ENCODE results near the gene VRK2. TPM values are rescaled to one million over a fixed set of nuclear protein-coding genes. Genes with fewer than 3 reads are reported as not detected.
"Not testable (repeated sequence)": the region's sequence is repeated elsewhere in the genome, so short reads cannot be mapped to it uniquely, and the experiment has no call there.

Gene VRK2
- total RNA-seq, 2 donors from 2014 or later, result 20.5 to 27.2 TPM

GRCh38 chr2:58155160-58155778 lies 108.7 kb downstream of the VRK2 start:
- Histone ChIP-seq H3K4me1 (no peaks in the 10 kb centered on the region), H3K4me3 (no peak overlapping the region), H3K27ac (no peak overlapping the region), H3K9ac (ENCODE audit: low read depth in 2 of 2, low read length in 2 of 2) (no peak overlapping the region), H3K36me3 (no peaks in the 10 kb centered on the region), H3K9me3 (no peaks in the 10 kb centered on the region), H3K27me3 (no peaks in the 10 kb centered on the region)
- no peak for DNase-seq
- no peak for TF ChIP-seq CTCF (IDR thresholded peaks at IDR 0.05)
- intact Hi-C loops (cut with DNase I), result no loop called here

GRCh38 chr2:58156780-58157179 lies 110.2 kb downstream of the VRK2 start:
- TF ChIP-seq CTCF (IDR thresholded peaks at IDR 0.05), result no peak
- Histone ChIP-seq H3K4me1 (no peaks in the 10 kb centered on the region), H3K27ac (no peak overlapping the region), H3K9me3 (no peaks in the 10 kb centered on the region), H3K9ac (ENCODE audit: low read depth in 2 of 2, low read length in 2 of 2) (no peak overlapping the region), H3K36me3 (no peaks in the 10 kb centered on the region), H3K27me3 (no peaks in the 10 kb centered on the region), H3K4me3 (no peak overlapping the region)
- intact Hi-C loops (cut with DNase I), result no loop called here
- DNase-seq, result no peak

- Histone ChIP-seq H3K9me3 (no peaks in the 10 kb centered on the region), H3K27me3 (no peaks in the 10 kb centered on the region), H3K27ac (no peak overlapping the region), H3K4me1 (no peaks in the 10 kb centered on the region), H3K36me3 (no peaks in the 10 kb centered on the region), H3K9ac (ENCODE audit: low read depth in 2 of 2, low read length in 2 of 2) (no peak overlapping the region), H3K4me3 (no peak overlapping the region)
- DNase-seq, result no peak
- no peak for TF ChIP-seq CTCF (IDR thresholded peaks at IDR 0.05)
- intact Hi-C loops (cut with DNase I), result no loop called here
Observed at GRCh38 chr2:58157754-58158153, 111.1 kb downstream of the VRK2 start.

DNA sequence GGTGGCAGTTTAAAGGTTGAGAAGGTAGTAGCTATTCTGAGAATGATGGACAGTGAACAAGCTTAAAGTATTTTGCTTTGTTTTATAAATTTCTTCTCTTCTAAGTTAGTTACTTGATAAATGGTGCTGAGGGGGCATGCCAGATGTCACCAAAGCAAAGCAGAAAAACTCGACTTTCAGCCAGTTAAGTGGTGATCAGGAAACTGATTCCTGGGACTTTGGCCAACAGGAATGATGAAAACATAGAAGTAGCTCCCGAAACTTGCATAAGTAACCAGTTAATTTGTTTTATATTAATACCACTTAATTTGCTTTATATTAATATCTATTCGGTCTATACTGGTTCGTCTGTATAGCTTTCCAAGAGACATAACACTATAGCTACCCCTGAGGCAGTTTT lies 111.9 kb downstream of the VRK2 start:
- DNase-seq, result no peak
- TF ChIP-seq CTCF (IDR thresholded peaks at IDR 0.05), result no peak
- no peaks in the 10 kb centered on the region for H3K27me3 ChIP-seq
- no peak overlapping the region for H3K27ac ChIP-seq
- no peaks in the 10 kb centered on the region for H3K4me1 ChIP-seq
- H3K9me3 ChIP-seq, result no peaks in the 10 kb centered on the region
- no peak overlapping the region for H3K9ac ChIP-seq (ENCODE audit: low read depth in 2 of 2, low read length in 2 of 2)
- no peaks in the 10 kb centered on the region for H3K36me3 ChIP-seq
- H3K4me3 ChIP-seq, result no peak overlapping the region
- intact Hi-C loops (cut with DNase I), result no loop called here

GRCh38 chr2:58163913-58164312 lies 117.3 kb downstream of the VRK2 start:
- intact Hi-C loops (cut with DNase I), result no loop called here
- Histone ChIP-seq H3K9ac (ENCODE audit: low read depth in 2 of 2, low read length in 2 of 2) (no peak overlapping the region), H3K27me3 (no peaks in the 10 kb centered on the region), H3K27ac (no peak overlapping the region), H3K4me3 (no peak overlapping the region), H3K36me3 (no peaks in the 10 kb centered on the region), H3K4me1 (no peaks in the 10 kb centered on the region), H3K9me3 (no peaks in the 10 kb centered on the region)
- no peak for TF ChIP-seq CTCF (IDR thresholded peaks at IDR 0.05)
- no peak for DNase-seq

DNA sequence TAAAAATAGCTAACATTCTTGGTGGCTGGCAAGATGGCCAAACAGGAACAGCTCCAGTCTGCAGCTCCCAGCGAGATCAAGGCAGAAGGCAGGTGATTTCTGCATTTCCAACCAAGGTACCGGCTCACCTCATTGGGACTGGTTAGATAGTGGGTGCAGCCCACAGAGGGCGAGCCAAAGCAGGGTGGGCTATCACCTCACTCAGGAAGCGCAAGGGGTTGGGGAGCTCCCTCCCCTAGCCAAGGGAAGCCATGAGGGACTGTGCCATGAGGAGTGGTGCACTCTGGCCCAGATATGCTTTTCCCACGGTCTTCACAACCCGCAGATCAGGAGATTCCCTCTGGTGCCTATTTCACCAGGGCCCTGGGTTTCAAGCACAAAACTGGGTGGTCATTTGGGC lies 121.5 kb downstream of the VRK2 start:
- DNase-seq; H3K4me3 ChIP-seq; H3K27ac ChIP-seq; H3K4me1 ChIP-seq; intact Hi-C loops (cut with DNase I); H3K36me3 ChIP-seq; H3K27me3 ChIP-seq; H3K9ac ChIP-seq (ENCODE audit: low read depth in 2 of 2, low read length in 2 of 2); H3K9me3 ChIP-seq: not testable (repeated sequence)

DNA sequence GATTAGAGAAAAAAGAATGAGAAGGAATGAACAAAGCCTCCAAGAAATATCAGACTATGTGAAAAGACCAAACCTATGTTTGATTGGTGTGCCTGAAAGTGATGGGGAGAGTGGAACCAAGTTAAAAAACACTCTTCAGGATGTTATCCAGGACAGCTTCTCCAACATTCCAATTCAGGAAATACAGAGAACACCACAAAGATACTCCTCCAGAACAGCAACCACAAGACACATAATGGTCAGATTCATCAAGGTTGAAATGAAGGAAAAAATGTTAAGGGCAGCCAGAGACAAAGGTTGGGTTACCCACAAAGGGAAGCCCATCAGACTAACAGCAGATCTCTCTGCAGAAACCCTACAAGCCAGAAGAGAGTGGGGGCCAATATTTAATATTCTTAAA lies 123.2 kb downstream of the VRK2 start:
- intact Hi-C loops (cut with DNase I); DNase-seq; H3K27ac ChIP-seq; H3K9ac ChIP-seq (ENCODE audit: low read depth in 2 of 2, low read length in 2 of 2); H3K9me3 ChIP-seq; H3K4me3 ChIP-seq; H3K4me1 ChIP-seq; H3K27me3 ChIP-seq; H3K36me3 ChIP-seq: not testable (repeated sequence)

GRCh38 chr2:58170334-58170933 lies 123.8 kb downstream of the VRK2 start:
- H3K36me3 ChIP-seq; intact Hi-C loops (cut with DNase I); H3K9ac ChIP-seq (ENCODE audit: low read depth in 2 of 2, low read length in 2 of 2); H3K4me3 ChIP-seq; H3K9me3 ChIP-seq; H3K27ac ChIP-seq; DNase-seq; H3K4me1 ChIP-seq; H3K27me3 ChIP-seq: not testable (repeated sequence)

DNA sequence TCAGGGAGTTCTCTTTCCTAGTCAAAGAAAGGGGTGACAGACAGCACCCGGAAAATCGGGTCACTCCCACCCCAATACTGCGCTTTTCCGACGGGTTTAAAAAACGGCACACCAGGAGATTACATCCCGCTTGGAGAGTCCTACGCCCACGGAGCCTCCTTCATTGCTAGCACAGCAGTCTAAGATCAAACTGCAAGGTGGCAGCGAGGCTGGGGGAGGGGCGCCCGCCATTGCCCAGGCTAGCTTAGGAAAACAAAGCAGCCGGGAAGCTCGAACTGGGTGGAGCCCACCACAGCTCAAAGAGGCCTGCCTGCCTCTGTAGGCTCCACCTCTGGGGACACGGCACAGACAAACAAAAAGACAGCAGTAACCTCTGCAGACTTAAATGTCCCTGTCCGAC lies 125.2 kb downstream of the VRK2 start:
- H3K4me1 ChIP-seq; H3K27ac ChIP-seq; H3K4me3 ChIP-seq; H3K9me3 ChIP-seq; intact Hi-C loops (cut with DNase I); DNase-seq; H3K27me3 ChIP-seq; H3K9ac ChIP-seq (ENCODE audit: low read depth in 2 of 2, low read length in 2 of 2); H3K36me3 ChIP-seq: not testable (repeated sequence)

Data from colonic mucosa (tissue), 4 donors.